Smooth muscle cell of the pulmonary artery (primary cell): ENCODE measurements around the gene TRAM2. TPM values are rescaled to one million over a fixed set of nuclear protein-coding genes. Genes with fewer than 3 reads are reported as not detected.

Source experiments
- total RNA-seq: library from RNA; depleted of rRNA; stranded (reverse); fragments of >200 nt; gene quantifications from 2 replicates; pipeline ENCODE4 v1.2.3, GENCODE V29; 2014

The TRAM2 gene, protein sequence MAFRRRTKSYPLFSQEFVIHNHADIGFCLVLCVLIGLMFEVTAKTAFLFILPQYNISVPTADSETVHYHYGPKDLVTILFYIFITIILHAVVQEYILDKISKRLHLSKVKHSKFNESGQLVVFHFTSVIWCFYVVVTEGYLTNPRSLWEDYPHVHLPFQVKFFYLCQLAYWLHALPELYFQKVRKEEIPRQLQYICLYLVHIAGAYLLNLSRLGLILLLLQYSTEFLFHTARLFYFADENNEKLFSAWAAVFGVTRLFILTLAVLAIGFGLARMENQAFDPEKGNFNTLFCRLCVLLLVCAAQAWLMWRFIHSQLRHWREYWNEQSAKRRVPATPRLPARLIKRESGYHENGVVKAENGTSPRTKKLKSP
- total RNA-seq = 180 and 298 TPM in 2 replicates

DNA sequence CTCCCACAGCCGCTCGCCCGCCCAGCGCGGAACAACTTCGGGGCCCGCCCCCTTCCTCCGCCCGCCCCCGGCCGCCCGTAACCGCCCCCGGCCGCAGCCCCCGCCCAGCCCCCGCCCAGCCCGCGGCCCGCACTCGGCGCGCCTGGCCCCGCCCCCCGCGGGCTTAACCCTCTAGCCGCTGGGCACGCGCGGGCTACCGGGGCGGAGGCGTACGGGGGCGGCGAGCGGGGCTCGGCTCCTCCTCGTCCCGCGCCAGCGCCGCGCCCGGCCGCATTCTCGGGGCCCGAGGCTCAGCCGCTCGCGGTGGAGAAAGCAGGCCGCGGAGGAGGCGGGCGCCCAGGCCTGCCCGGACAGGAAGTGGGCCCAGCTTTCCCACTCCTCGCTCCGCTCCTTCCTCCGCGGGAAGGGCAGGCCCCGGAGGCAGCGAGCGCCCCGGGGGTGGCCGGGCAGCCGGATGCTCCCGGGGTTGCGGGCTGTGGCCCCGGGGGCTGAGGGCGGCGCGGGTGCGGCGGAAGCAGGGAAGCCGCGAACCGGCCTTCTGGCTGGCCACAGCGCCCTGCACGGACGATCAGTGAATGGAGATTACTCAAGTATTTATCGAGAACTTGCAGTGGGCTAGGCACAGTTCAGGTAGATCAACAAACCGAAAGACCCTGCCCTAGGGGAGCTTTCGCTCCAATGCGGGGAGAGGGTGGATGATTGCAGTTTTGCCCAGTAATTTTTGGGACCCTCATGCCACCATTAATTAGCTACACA lies at the start of gene TRAM2:
TRAM2 (minus strand) TSS at position 39 of the 756 bp plus-strand sequence. CDS start 145 bp downstream, outside the sequence.

Other genes starting within 250 kb of the TRAM2 start
- 4.4 and 7.7 TPM in 2 replicates for gene PAQR8, start 214.9 kb downstream of the TRAM2 start, total RNA-seq
- 24.5 and 27.8 TPM in 2 replicates for gene EFHC1, start 156.7 kb downstream of the TRAM2 start, total RNA-seq
- 19.4 and 36.5 TPM in 2 replicates for gene TMEM14A, start 94.1 kb upstream of the TRAM2 start, total RNA-seq
- not detected in 2 replicates for gene GSTA2, start 186.4 kb upstream of the TRAM2 start, total RNA-seq
- 0.26 TPM in 1 of 2 replicates, not detected in the other for gene GSTA1, start 226.8 kb upstream of the TRAM2 start, total RNA-seq